ENCODE measurements around the gene DIAPH2. TPM values are rescaled to one million over a fixed set of nuclear protein-coding genes. Genes with fewer than 3 reads are reported as not detected.

Gene DIAPH2
- total RNA-seq, 2 donors from 2014 or later = 11.6 to 12.7 TPM

- H3K9me3 ChIP-seq = peaks cover 0 to 3% of the 10 kb centered on the region in 2 donors
- H3K4me3 ChIP-seq = no peak overlapping the region
- no peaks in the 10 kb centered on the region for H3K36me3 ChIP-seq
- H3K27ac ChIP-seq = no peak overlapping the region
- no peak for DNase-seq (ENCODE audit: low spot score)
- H3K4me1 ChIP-seq = no peaks in the 10 kb centered on the region
- H3K27me3 ChIP-seq = no peaks in the 10 kb centered on the region
- TF ChIP-seq CTCF (IDR thresholded peaks at IDR 0.05) = no peak
Measured at GRCh38 chrX:97155816-97156215, 471.2 kb downstream of the DIAPH2 start.

GRCh38 chrX:97158269-97158668, 473.6 kb downstream of the DIAPH2 start:
- DNase-seq (ENCODE audit: low spot score) = no peak
- H3K27ac ChIP-seq = no peak overlapping the region
- H3K9me3 ChIP-seq = no peaks in the 10 kb centered on the region
- no peak overlapping the region for H3K4me3 ChIP-seq
- no peaks in the 10 kb centered on the region for H3K4me1 ChIP-seq
- H3K36me3 ChIP-seq = no peaks in the 10 kb centered on the region
- no peaks in the 10 kb centered on the region for H3K27me3 ChIP-seq
- TF ChIP-seq CTCF (IDR thresholded peaks at IDR 0.05) = no peak

- Histone ChIP-seq H3K27ac (no peak overlapping the region), H3K4me1 (no peaks in the 10 kb centered on the region), H3K27me3 (no peaks in the 10 kb centered on the region), H3K9me3 (no peaks in the 10 kb centered on the region), H3K4me3 (no peak overlapping the region), H3K36me3 (no peaks in the 10 kb centered on the region)
- no peak for TF ChIP-seq CTCF (IDR thresholded peaks at IDR 0.05)
- DNase-seq (ENCODE audit: low spot score) = no peak
Measured at GRCh38 chrX:97159916-97160800, 475.5 kb downstream of the DIAPH2 start.

- Histone ChIP-seq H3K27me3 (no peaks in the 10 kb centered on the region), H3K36me3 (no peaks in the 10 kb centered on the region), H3K4me1 (no peaks in the 10 kb centered on the region), H3K27ac (no peak overlapping the region), H3K4me3 (no peak overlapping the region), H3K9me3 (no peaks in the 10 kb centered on the region)
- no peak for DNase-seq (ENCODE audit: low spot score)
- TF ChIP-seq CTCF (IDR thresholded peaks at IDR 0.05) = no peak
Measured at GRCh38 chrX:97167333-97167732, 482.7 kb downstream of the DIAPH2 start.

GRCh38 chrX:97168646-97169045, 484.0 kb downstream of the DIAPH2 start:
- H3K27me3 ChIP-seq = no peaks in the 10 kb centered on the region
- no peak for DNase-seq (ENCODE audit: low spot score)
- no peak for TF ChIP-seq CTCF (IDR thresholded peaks at IDR 0.05)
- H3K36me3 ChIP-seq = no peaks in the 10 kb centered on the region
- no peaks in the 10 kb centered on the region for H3K4me1 ChIP-seq
- H3K27ac ChIP-seq = no peak overlapping the region
- H3K4me3 ChIP-seq = no peak overlapping the region
- no peaks in the 10 kb centered on the region for H3K9me3 ChIP-seq
